Activated naive CD4-positive, alpha-beta T cell treated with anti-CD3 and anti-CD28 coated beads, Interleukin-2, amount 50 U/mL, for 24 hours (primary cell): ENCODE data around the gene ADAMTS14.
"Not testable (repeated sequence)": the region's sequence is repeated elsewhere in the genome, so short reads cannot be mapped to it uniquely, and the experiment has no call there.

Experiments
- H3K27ac Mint-ChIP-seq: one replicate; pipeline ENCODE4 v1.8.0; 2021; ENCODE audit warnings: mild to moderate bottlenecking, mixed read lengths
- H3K27me3 Mint-ChIP-seq: one replicate; pipeline ENCODE4 v1.8.0; 2021; ENCODE audit warnings: mixed read lengths
- H3K36me3 Mint-ChIP-seq: one replicate; pipeline ENCODE4 v1.8.0; 2021; ENCODE audit warnings: mixed read lengths
- H3K4me1 Mint-ChIP-seq: one replicate; pipeline ENCODE4 v1.8.0; 2021; ENCODE audit warnings: mixed read lengths
- H3K4me3 Mint-ChIP-seq: one replicate; pipeline ENCODE4 v1.8.0; 2021; ENCODE audit warnings: mild to moderate bottlenecking, mixed read lengths
- H3K9me3 Mint-ChIP-seq: one replicate; pipeline ENCODE4 v1.8.0; 2021; ENCODE audit warnings: mixed read lengths

ADAMTS14 gene

DNA sequence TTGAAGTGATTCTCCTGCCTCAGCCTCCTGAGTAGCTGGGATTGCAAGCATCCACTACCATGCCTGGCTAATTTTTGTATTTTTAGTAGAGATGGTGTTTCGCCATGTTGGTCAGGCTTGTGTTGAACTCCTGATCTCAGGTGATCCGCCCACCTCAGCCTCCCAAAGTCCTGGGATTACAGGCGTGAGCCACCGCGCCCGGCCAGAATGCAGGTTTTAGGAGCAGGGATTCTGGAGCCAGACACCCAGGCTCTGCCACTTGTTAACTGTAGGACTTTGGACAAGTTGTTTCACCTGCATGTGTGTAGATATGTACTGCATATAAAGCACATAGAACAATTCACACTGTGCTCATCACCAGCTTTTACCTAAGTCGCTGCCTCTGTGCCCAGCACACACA, 98.2 kb downstream of the ADAMTS14 start:
- H3K36me3 Mint-ChIP-seq, H3K27ac Mint-ChIP-seq, H3K9me3 Mint-ChIP-seq, H3K4me1 Mint-ChIP-seq, H3K4me3 Mint-ChIP-seq, H3K27me3 Mint-ChIP-seq: not testable (repeated sequence)

DNA sequence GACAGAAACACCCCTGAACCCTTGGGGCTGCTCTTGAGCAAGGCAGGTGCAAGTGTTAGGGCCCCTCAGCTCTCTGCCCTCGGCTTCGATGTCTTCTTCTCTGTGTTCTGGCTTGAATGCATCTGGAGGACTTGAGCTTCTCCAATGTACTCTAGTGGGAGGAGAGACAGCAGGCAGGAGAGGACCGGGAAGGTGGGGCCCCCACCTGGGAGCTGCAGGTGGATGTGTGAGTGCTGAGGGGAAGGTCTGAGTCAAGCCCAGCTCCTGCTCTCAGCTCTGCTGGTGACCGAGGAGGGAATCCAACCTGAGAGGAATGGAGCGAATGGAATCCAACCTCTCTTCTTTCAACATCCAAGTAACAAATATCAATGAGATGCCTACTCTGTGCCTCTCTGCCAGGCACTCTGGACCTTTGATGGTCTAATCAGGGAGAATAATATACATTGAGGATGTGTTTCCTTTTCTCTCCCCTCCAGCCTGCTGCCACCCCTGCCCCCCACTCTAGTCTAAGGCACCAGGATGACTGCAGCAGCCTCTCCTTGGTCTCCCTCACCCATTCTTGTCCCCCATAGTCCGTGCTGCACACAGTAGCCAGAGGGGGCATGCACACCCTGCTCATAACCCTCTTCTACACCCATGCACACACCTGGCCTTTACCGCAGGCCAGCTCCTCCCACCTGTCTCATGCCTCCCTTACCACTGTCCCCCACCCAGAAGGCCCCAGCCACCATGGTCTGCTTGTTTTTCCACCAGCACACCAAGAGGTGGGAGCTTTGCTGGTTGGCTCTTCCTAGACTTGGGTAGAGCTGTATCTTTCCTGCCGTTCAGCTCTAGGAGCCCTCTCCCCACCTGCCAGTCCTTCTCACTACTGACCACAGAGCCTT, 99.2 kb downstream of the ADAMTS14 start:
- no peaks in the 10 kb centered on the region for H3K4me1 Mint-ChIP-seq
- no peak overlapping the region for H3K4me3 Mint-ChIP-seq
- no peak overlapping the region for H3K27ac Mint-ChIP-seq
- H3K27me3 Mint-ChIP-seq: peaks cover 1% of the 10 kb centered on the region
- H3K9me3 Mint-ChIP-seq: no peaks in the 10 kb centered on the region
- no peaks in the 10 kb centered on the region for H3K36me3 Mint-ChIP-seq

DNA sequence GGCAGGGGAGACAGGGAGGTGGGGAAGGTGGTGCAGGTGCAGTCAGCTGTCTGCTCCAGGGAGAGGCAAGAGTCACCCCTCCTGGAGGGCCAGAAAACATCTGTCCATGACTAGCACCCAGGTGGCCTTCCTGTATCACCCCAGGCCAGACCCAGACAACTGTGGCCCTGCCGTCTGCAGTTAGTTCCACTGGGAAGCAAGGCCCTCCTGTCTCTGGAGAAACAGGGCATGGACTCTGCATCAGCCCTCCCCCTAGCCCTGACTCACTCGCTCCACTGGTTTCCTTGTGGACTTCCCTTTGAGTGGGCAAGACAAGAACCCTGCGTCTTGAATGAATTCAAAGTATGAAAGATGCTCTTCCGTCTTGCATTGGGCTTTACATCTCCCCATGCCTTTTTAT, 100.3 kb downstream of the ADAMTS14 start:
- Mint-ChIP-seq H3K27me3 (peaks cover 1% of the 10 kb centered on the region), H3K4me1 (no peaks in the 10 kb centered on the region), H3K9me3 (no peaks in the 10 kb centered on the region), H3K27ac (no peak overlapping the region), H3K4me3 (no peak overlapping the region), H3K36me3 (no peaks in the 10 kb centered on the region)

DNA sequence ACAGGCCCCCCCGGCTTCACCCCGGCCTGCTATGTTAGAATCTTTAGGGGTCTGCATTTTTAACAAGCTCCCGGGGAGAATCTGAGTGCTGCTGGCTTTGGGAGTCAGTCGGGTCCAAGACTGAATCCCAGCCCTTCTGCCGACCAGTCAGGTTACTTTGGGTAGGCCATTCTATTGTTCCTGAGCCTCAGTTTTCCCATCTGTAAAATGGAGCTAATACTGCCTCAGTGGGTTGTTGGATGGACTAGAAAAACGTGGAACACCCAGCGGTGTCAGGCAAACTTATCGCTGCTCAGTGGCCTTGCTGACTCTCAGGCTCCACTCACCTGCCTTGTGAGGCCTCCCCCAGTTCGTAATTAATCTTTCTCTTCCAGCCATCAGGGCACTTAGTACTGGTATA, 101.2 kb downstream of the ADAMTS14 start:
- no peaks in the 10 kb centered on the region for H3K36me3 Mint-ChIP-seq
- no peak overlapping the region for H3K4me3 Mint-ChIP-seq
- no peaks in the 10 kb centered on the region for H3K4me1 Mint-ChIP-seq
- H3K9me3 Mint-ChIP-seq: no peaks in the 10 kb centered on the region
- no peaks in the 10 kb centered on the region for H3K27me3 Mint-ChIP-seq
- peak overlapping the region; percentile 38 for H3K27ac Mint-ChIP-seq

DNA sequence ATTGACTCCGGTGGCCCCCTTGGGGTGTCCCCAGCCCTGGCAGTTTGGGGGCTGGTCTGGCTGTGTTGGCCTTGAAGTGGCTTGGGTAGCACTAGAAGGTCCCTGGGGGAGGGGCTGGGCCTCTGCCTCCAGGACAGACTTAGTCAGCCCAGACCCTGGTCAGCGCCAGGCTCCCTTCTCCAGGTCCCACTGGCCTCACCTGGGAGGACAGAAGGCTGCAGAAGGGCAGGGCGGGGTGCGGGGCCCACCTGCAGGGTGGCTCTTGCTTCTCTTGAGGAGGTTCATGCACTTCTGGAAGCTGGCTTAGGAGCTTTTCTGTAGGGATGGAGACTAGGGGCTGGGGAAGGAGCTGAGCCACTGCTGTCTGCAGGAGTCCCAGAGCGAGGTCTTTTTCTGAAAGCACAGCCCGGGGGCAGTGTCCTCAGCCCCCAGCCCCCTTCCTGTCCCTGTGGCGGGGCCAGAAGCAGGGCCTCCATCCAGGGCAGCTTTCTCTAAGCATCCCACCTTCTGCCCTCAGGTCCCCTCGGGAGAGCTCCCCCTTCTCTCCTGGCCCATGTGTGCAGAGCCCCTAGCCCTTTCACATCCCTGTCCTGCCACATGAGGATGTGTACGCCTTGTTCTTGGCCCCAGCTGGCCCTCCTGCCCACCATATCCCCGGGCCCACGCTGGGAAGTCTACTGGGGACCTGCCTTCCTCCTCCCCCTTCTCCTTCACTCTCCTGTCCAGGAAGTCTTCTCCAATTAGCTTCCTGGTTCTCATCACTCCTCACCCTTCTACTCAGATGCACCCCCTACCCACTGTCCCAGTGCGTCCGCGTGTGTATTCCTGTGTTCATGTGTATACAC, 101.9 kb downstream of the ADAMTS14 start:
- no peak overlapping the region for H3K27ac Mint-ChIP-seq
- no peaks in the 10 kb centered on the region for H3K36me3 Mint-ChIP-seq
- no peaks in the 10 kb centered on the region for H3K27me3 Mint-ChIP-seq
- H3K4me1 Mint-ChIP-seq: no peaks in the 10 kb centered on the region
- no peaks in the 10 kb centered on the region for H3K9me3 Mint-ChIP-seq
- H3K4me3 Mint-ChIP-seq: no peak overlapping the region

DNA sequence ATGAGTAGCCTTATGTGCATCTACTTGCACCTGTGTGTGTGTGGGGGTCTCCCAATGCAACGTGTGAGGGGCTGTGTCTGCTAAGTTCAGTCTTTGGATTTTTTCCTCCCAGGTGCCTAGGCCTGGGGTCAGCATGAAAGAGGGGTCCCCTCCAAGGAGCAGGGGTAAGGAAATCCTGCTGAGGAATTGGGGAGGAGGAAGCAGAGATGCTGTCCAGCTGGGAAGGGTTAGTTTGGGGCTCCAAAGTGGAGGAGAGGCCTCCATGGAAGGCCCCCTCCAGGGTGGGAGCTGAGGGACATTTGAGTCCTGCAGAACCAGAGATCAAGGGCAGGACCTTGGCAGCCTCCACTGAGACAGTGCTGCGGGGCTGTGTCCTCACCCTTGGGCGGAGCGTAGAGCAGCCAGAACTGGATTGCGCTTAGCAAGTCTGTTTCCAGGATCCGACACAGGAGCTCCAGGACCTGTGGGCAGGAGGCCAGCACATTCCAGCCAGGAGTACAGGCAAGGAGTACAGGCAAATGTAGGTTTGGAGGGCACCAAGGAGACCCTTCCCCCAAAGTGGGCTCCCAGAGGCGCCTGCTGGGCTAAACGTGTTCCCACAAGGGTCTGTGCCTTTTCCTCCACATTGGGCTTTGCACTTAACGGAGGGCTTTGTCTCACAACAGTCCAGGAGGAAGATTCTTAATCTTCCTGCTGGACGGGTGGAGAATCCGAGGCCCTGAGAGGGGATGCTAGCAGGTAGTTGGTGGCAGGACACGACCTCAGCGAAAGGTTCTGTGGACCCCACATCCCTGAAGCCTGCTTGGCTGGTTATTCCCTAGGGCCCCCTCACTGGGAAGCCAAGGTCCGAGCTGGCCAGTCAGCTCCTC, 102.7 kb downstream of the ADAMTS14 start:
- Mint-ChIP-seq H3K27ac (no peak overlapping the region), H3K4me1 (no peaks in the 10 kb centered on the region), H3K9me3 (no peaks in the 10 kb centered on the region), H3K27me3 (no peaks in the 10 kb centered on the region), H3K4me3 (no peak overlapping the region), H3K36me3 (no peaks in the 10 kb centered on the region)

DNA sequence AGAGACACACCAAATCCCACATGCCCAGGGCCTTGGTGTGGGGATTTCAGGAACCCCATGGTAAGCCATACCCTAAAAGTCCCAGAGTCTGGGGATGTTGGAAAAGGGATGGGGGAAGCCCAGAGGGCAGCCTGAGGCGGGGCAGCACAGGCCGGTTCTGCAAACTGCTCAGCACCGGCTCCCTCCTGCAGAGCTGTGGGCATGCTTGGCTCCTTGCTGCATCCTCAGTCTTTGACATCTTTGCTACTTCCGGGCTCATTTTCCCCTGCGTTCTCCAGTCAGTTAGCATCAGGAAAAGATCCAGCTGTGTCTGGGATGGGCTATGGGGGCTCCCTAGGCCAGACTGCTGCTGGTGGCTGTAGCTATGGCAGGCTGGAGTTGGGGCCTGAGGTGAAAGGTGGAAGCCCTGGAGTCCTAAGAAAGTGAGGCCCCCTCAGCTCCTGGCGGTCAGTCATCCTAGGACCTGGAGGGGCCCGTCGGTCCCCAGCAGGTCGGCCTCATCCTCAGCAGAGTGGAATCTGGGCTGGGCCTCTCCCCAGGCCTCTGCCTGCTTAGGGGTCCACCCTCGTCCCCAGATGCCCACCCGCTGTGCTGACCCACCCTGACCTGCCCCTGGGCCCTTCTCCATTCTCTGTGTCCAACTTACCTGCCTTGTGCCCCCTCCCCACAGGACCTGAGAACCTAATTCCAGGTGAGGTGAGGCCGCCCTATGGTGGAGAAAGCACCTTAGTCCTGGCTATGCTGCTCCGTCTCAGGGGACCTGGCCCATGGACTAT, 103.6 kb downstream of the ADAMTS14 start:
- no peak overlapping the region for H3K4me3 Mint-ChIP-seq
- H3K9me3 Mint-ChIP-seq: no peaks in the 10 kb centered on the region
- no peaks in the 10 kb centered on the region for H3K27me3 Mint-ChIP-seq

DNA sequence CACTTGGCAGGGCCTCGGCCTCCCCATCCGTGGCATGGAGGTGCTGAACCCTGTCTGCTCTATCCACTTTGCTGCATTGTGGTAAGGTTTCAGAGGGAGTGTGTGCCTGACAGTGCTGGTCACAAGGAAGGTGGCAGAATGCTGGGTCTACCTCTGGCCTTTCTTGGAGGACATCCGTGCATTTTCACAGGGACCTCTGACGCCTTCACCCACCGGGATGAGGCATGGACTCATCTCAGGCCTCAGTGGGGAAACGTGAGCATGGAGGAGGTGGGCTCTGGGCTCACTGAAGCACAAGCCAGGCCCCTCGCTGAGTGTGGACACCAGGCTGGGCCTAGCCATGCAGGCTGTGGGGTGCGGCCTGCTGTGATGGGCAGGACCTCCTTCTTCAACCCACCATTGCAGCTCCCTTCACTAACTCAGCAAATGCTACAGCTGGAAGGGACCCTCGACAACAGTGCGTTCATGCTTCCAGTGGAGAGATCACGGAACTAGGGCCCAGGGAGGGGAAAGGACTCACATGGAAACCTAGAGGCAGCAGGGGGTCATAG, 104.2 kb downstream of the ADAMTS14 start:
- Mint-ChIP-seq H3K4me3 (no peak overlapping the region), H3K36me3 (no peaks in the 10 kb centered on the region)

More for the DNA sequence above, 103.6 kb downstream of the ADAMTS14 start:
- Mint-ChIP-seq H3K27ac (no peak overlapping the region), H3K36me3 (no peaks in the 10 kb centered on the region), H3K4me1 (no peaks in the 10 kb centered on the region)

DNA sequence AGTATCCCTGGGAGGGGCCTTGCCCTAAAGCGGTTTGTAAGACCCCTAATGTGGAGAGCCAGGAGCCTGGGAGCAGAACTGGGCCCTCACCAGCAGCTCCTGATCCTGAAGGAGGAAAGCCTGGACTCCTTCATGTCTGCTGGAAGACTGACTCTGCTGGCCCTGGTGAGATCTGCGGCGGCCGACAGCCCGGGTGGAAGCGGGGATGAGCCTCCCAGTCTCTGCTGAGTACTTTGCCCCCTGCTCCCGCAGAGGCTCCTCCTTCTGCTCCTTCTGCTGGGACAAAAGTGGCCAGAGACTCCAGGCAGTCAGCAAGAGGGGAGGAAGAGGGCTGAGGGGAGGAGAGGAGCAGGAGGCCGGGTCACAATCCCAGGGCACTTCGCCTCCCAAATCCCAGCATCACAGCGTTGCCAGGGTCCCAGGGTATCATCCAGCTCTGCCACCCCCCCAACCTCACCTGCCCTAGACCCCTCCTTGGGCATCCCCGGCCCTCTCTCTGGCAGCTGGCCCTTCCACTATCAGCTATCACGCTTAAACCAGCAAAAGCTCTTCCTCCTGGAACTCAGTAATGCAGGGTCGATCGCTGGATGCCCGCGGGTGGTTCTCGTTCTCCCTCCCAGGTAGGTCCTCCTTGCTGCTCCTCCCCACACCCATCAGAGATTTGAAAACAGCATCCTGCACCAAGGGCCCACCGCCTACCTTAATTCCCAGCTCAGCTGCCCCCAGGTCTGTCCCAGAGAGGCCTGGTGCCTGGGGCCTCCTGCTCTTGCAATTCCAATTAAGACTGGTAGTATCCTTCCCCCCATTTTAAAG, 105.0 kb downstream of the ADAMTS14 start:
- no peaks in the 10 kb centered on the region for H3K9me3 Mint-ChIP-seq
- H3K36me3 Mint-ChIP-seq: no peaks in the 10 kb centered on the region
- no peaks in the 10 kb centered on the region for H3K27me3 Mint-ChIP-seq
- no peak overlapping the region for H3K4me3 Mint-ChIP-seq
- no peak overlapping the region for H3K27ac Mint-ChIP-seq
- no peaks in the 10 kb centered on the region for H3K4me1 Mint-ChIP-seq

More for the DNA sequence above, 104.2 kb downstream of the ADAMTS14 start:
- Mint-ChIP-seq H3K4me1 (no peaks in the 10 kb centered on the region), H3K27ac (no peak overlapping the region), H3K9me3 (no peaks in the 10 kb centered on the region), H3K27me3 (no peaks in the 10 kb centered on the region)

DNA sequence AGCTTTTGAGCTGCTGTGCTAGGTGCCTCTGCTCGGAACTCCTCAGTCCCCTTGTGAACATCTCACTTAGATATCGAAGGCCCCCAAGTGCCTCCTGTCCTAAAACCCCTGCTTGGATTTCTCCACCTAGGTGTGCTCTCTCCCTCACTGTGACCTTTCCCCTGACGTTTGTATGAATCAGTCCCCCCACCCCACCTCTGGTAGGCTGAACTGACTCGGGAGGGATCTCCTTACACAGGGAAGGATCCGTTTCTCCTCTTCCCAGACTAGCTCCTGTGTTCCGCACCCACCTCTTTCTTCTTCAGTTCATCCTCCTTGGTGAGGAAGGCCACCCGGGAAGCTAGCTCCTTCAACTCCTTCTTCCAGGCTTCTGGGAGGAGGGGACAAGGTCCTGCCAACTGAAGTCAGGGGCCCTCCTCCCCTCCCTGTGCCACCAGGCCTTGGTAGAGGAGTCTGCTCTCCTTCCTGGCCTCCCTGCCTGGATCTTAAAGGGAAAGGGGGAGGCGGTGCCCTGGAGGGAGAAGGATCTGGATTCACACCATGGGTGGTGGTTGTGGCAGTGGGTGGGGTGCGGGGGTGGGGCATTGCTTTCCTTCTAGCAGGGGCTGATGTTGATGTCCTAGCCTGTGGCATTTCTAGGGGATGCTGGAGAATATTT, 106.1 kb downstream of the ADAMTS14 start:
- H3K27me3 Mint-ChIP-seq: no peaks in the 10 kb centered on the region
- H3K9me3 Mint-ChIP-seq: no peaks in the 10 kb centered on the region
- no peaks in the 10 kb centered on the region for H3K36me3 Mint-ChIP-seq
- no peak overlapping the region for H3K4me3 Mint-ChIP-seq
- no peaks in the 10 kb centered on the region for H3K4me1 Mint-ChIP-seq
- peak overlapping the region; percentile 46 for H3K27ac Mint-ChIP-seq

DNA sequence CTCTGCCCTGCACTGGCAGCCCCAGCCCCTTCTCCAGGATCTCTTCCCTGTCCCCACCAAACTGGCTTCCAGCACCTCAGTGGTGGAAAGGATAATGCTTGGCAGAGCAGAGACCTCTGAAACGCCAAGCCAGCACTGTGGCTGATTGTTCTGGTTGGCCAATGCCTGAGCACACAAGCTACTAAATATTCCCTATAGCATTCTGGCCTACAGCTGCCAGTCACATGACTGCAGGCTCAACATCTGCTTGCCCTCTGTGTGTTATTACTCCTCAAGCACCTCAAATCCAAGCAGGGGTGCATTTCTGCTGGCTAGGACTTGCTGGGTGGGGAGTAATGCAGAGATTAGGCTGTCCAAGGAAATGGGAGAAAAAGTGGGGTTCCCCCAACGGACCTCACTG, 106.8 kb downstream of the ADAMTS14 start:
- no peak overlapping the region for H3K4me3 Mint-ChIP-seq
- H3K36me3 Mint-ChIP-seq: no peaks in the 10 kb centered on the region
- no peaks in the 10 kb centered on the region for H3K27me3 Mint-ChIP-seq
- no peak overlapping the region for H3K27ac Mint-ChIP-seq
- H3K9me3 Mint-ChIP-seq: no peaks in the 10 kb centered on the region
- H3K4me1 Mint-ChIP-seq: no peaks in the 10 kb centered on the region

DNA sequence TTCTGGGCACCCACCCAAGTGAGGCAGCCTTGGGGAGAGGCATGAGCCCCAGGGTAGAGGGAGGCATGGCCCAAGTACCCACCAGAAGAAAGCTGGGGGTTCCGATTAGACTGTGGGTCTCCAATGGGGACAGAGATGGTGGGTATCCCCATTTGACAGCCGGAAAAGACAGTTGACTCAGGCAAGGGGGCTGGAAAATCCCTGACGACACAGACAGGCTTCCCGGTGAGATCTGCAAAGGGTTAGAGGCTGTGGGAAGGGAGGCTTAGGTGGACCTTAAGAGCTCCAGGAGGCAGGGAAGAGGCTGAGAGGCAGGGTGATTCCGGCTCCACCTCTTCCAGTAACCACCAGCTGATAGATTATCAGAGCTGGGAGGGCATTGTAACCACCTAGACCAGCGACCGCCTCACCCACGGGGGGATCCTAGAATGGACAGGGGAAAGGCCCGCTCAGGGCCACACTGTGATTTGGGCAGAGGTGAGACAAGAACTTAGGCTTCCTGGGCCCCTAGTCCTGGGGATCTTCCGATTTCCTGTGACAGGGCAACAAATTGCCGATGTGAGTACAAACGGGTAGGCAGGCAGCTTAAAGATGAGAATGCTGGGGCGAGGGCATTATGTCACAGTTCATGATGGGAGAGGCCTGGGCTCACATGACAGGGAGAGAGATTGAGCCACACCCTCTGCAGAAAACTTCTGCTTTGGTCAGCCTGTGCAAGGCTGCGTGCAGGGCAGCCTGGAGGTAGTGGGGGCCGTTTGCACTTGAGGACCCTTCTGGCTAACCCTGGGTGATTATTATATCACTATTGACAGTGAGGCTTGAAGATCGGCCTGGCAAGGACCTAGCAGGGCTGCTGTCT, 107.4 kb downstream of the ADAMTS14 start:
- no peaks in the 10 kb centered on the region for H3K9me3 Mint-ChIP-seq
- no peak overlapping the region for H3K27ac Mint-ChIP-seq
- no peaks in the 10 kb centered on the region for H3K27me3 Mint-ChIP-seq
- no peaks in the 10 kb centered on the region for H3K4me1 Mint-ChIP-seq
- H3K36me3 Mint-ChIP-seq: no peaks in the 10 kb centered on the region
- no peak overlapping the region for H3K4me3 Mint-ChIP-seq

DNA sequence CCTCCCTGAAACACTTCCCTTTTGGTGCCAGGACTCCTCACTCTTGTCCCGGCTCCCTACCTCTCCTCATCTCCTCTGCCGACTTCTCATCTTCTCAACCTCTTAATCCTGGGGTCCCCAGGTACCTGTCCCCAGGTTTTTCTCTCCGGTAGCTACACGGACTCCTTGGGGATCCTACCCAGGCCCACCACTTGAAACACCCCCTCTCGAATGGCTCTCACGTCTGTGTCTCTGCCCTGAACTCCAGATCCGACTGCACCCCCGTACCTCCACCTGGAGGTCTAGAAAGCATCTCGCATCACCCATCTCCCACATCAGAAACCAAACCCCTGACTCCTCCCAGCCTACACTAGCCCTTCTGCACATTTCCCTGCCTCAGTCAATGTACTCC, 108.1 kb downstream of the ADAMTS14 start:
- Mint-ChIP-seq H3K27ac (peak overlapping the region; percentile 32), H3K27me3 (no peaks in the 10 kb centered on the region), H3K9me3 (no peaks in the 10 kb centered on the region), H3K4me3 (no peak overlapping the region), H3K4me1 (no peaks in the 10 kb centered on the region), H3K36me3 (no peaks in the 10 kb centered on the region)
